Esophagus squamous epithelium (tissue), 5 donors: ENCODE results near the gene UNKL. TPM values are rescaled to one million over a fixed set of nuclear protein-coding genes. Genes with fewer than 3 reads are reported as not detected.

ENCODE experiments used
- DNase-seq: peaks from one replicate; lab custom pipeline; 2025; lab: John Stamatoyannopoulos, UW
- H3K27ac ChIP-seq, 4 donors: fragments of 200-600 bp; sonication (generic); one replicate each; pipeline ENCODE4 v1.5.1; 2016 to 2019; ENCODE audit warnings: mild to moderate bottlenecking in 1 of 4
- H3K27me3 ChIP-seq, 4 donors: fragments of 200-600 bp; sonication (generic); 1 replicate in 3 of 4; 2 replicates in 1 of 4; pipeline versions ENCODE4 v1.5.1 to v1.6.0; 2017 to 2021; ENCODE audit warnings: antibody characterized with exemption in 1 of 4
- H3K36me3 ChIP-seq, 3 donors: fragments of 200-600 bp; sonication (generic); one replicate each; pipeline ENCODE4 v1.5.1; 2016 to 2019
- H3K4me1 ChIP-seq, 3 donors: fragments of 200-600 bp; sonication (generic); one replicate each; pipeline ENCODE4 v1.5.1; 2017 to 2019
- H3K4me3 ChIP-seq, 4 donors: fragments of 200-600 bp; sonication (generic); 1 replicate in 3 of 4; 2 replicates in 1 of 4; pipeline ENCODE4 v1.5.1; 2016 to 2019; ENCODE audit warnings: mild to moderate bottlenecking in 2 of 4, moderate library complexity in 1 of 4
- H3K9me3 ChIP-seq, 3 donors: fragments of 200-600 bp; sonication (generic); one replicate each; pipeline ENCODE4 v1.5.1; 2016 to 2019
- CTCF ChIP-seq, 6 experiments: fragments of 450-650 bp in 4 of 6; fragments of 200-600 bp in 2 of 6; sonication (generic) in 2 of 6; IDR thresholded peaks; one replicate each; pipeline ENCODE4 v1.5.1; 2016 to 2019; ENCODE audit warnings: antibody characterized with exemption in 6 of 6, mild to moderate bottlenecking in 4 of 6, moderate library complexity in 4 of 6
- POLR2A ChIP-seq, 4 donors: fragments of 450-650 bp; IDR thresholded peaks; one replicate each; pipeline ENCODE4 v1.6.1; 2017; ENCODE audit warnings: antibody characterized with exemption in 4 of 4, mild to moderate bottlenecking in 4 of 4, moderate library complexity in 3 of 4
- WGBS, 2 donors: methylation state at CpG; one replicate each; pipeline ENCODE4 v1.1.5; 2018; 5-methylcytosine and 5-hydroxymethylcytosine counted together
- intact Hi-C: fragments of 100-400 bp; cut with DNase I; formaldehyde crosslinking; loops from one replicate; pipeline ENCODE4 v1.15.0; 2022
- total RNA-seq, 4 donors: library from RNA; depleted of rRNA; stranded (reverse); fragments of >200 nt; gene quantifications; one replicate each; pipeline ENCODE4 v1.1.0, GENCODE V29; 2016
- donor health status: DM: yes; HTN: yes; CAD: no.

UNKL gene
- total RNA-seq, 4 donors from 2014 or later: 5.9 to 17.2 (median 10.6) TPM

- 87 to 94% methylated on average over 18 to 28 of the region's 28 CpGs for WGBS, 2 donors
These were observed 24.2 kb downstream of the UNKL start for GRCh38 chr16:1390239-1390779.

DNA sequence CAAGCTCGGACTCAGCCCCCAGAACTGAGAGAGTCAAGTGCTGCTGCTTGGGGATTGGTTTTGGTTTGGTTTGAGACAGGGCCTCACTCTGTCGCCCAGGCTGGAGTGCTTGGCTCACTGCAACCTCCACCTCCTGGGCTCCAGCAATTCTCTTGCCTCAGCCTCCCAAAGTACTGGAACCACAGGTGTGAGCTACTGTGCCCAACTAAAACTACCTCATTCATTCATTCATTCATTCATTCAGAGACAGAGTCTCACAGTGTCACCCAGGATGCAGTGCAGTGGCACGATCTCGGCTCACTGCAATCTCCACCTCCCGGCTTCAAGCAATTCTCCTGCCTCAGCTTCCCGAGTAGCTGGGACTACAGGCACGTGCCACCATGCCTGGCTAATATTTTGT, 24.7 kb downstream of the UNKL start:
- Histone ChIP-seq H3K4me3 (no peak overlapping the region), H3K9me3 (no peaks in the 10 kb centered on the region), H3K36me3 (peaks cover 4 to 100% (median 32%) of the 10 kb centered on the region in 3 donors), H3K4me1 (no peaks in the 10 kb centered on the region), H3K27me3 (no peaks in the 10 kb centered on the region), H3K27ac (no peak overlapping the region)
- TF ChIP-seq CTCF (IDR thresholded peaks at IDR 0.05): no peak
- TF ChIP-seq POLR2A (IDR thresholded peaks at IDR 0.05): no peak
- DNase-seq: no peak
- WGBS, 2 donors: 77 to 89% methylated on average over 3 to 6 of the region's 7 CpGs
- intact Hi-C loops: no loop called here

More at GRCh38 chr16:1390239-1390779, 24.2 kb downstream of the UNKL start:
- no peak for DNase-seq
- Histone ChIP-seq H3K27ac (no peak overlapping the region), H3K4me3 (no peak overlapping the region), H3K27me3 (no peaks in the 10 kb centered on the region), H3K36me3 (peaks cover 4 to 100% (median 28%) of the 10 kb centered on the region in 3 donors), H3K4me1 (no peaks in the 10 kb centered on the region), H3K9me3 (no peaks in the 10 kb centered on the region)
- intact Hi-C loops: no loop called here
- TF ChIP-seq CTCF (IDR thresholded peaks at IDR 0.05) (no peak), POLR2A (IDR thresholded peaks at IDR 0.05) (no peak)

- intact Hi-C loops: no loop called here
- H3K36me3 ChIP-seq: peaks cover 0 to 100% (median 24%) of the 10 kb centered on the region in 3 donors
- 100% methylated on average over 1 to 2 of the region's 16 CpGs for WGBS, 2 donors
These were observed 27.2 kb downstream of the UNKL start for GRCh38 chr16:1387331-1387730.

GRCh38 chr16:1385232-1385631, 29.3 kb downstream of the UNKL start:
- Histone ChIP-seq H3K27ac (no peak overlapping the region), H3K4me3 (no peak overlapping the region), H3K27me3 (no peaks in the 10 kb centered on the region), H3K9me3 (no peaks in the 10 kb centered on the region), H3K36me3 (peaks cover 0 to 98% (median 24%) of the 10 kb centered on the region in 3 donors), H3K4me1 (peaks cover 0 to under 1% (median 0%) of the 10 kb centered on the region in 3 donors)
- DNase-seq: no peak
- intact Hi-C loops: no loop called here
- TF ChIP-seq CTCF (IDR thresholded peaks at IDR 0.05) (no peak), POLR2A (IDR thresholded peaks at IDR 0.05) (no peak)
- WGBS, 2 donors: 91 to 96% methylated on average over 13 to 27 of the region's 39 CpGs

More at GRCh38 chr16:1387331-1387730, 27.2 kb downstream of the UNKL start:
- Histone ChIP-seq H3K4me1 (no peaks in the 10 kb centered on the region), H3K27me3 (no peaks in the 10 kb centered on the region), H3K4me3 (no peak overlapping the region), H3K9me3 (no peaks in the 10 kb centered on the region), H3K27ac (no peak overlapping the region)
- DNase-seq: no peak
- TF ChIP-seq CTCF (IDR thresholded peaks at IDR 0.05) (no peak), POLR2A (IDR thresholded peaks at IDR 0.05) (no peak)

GRCh38 chr16:1383556-1383955, 30.9 kb downstream of the UNKL start:
- Histone ChIP-seq H3K4me3 (no peak overlapping the region), H3K27ac (no peak overlapping the region), H3K9me3 (no peaks in the 10 kb centered on the region), H3K4me1 (peaks cover 11 to 18% (median 11%) of the 10 kb centered on the region in 3 donors), H3K27me3 (no peaks in the 10 kb centered on the region), H3K36me3 (peaks cover 0 to 81% (median 13%) of the 10 kb centered on the region in 3 donors)
- intact Hi-C loops: no loop called here
- TF ChIP-seq CTCF (IDR thresholded peaks at IDR 0.05) (no peak), POLR2A (IDR thresholded peaks at IDR 0.05) (no peak)
- DNase-seq: no peak
- 100% methylated on average over 1 to 4 of the region's 18 CpGs for WGBS, 2 donors
